Activated gamma-delta T cell (primary cell): ENCODE results near the gene RNF146.
"Not testable (repeated sequence)": the region's sequence is repeated elsewhere in the genome, so short reads cannot be mapped to it uniquely, and the experiment has no call there.

ENCODE experiments used
- DNase-seq: peaks from one replicate; lab custom pipeline; 2025; lab: John Stamatoyannopoulos, UW

The RNF146 gene

GRCh38 chr6:127282184-127282583 is 15.5 kb downstream of the RNF146 start:
- DNase-seq: no peak

GRCh38 chr6:127288705-127289104 is 22.0 kb downstream of the RNF146 start:
- no peak for DNase-seq

GRCh38 chr6:127289934-127290333 is 23.3 kb downstream of the RNF146 start:
- no peak for DNase-seq

- no peak for DNase-seq
Measured at GRCh38 chr6:127290391-127291265, 24.0 kb downstream of the RNF146 start.

- no peak for DNase-seq
Measured at GRCh38 chr6:127291495-127291894, 24.8 kb downstream of the RNF146 start.

- DNase-seq: no peak
Measured at GRCh38 chr6:127297502-127298070, 30.9 kb downstream of the RNF146 start.

GRCh38 chr6:127298475-127298874 is 31.8 kb downstream of the RNF146 start:
- DNase-seq: no peak

- no peak for DNase-seq
Measured at GRCh38 chr6:127299522-127300240, 33.0 kb downstream of the RNF146 start.

GRCh38 chr6:127300411-127300810 is 33.7 kb downstream of the RNF146 start:
- DNase-seq: no peak

GRCh38 chr6:127301199-127301700 is 34.6 kb downstream of the RNF146 start:
- DNase-seq: no peak

GRCh38 chr6:127302728-127303660 is 36.3 kb downstream of the RNF146 start:
- DNase-seq: no peak

- no peak for DNase-seq
Measured at GRCh38 chr6:127303917-127304316, 37.3 kb downstream of the RNF146 start.

GRCh38 chr6:127305741-127306140 is 39.1 kb downstream of the RNF146 start:
- no peak for DNase-seq

GRCh38 chr6:127317388-127318128 is 50.9 kb downstream of the RNF146 start:
- DNase-seq: no peak

GRCh38 chr6:127319686-127320085 is 53.0 kb downstream of the RNF146 start:
- no peak for DNase-seq

GRCh38 chr6:127328043-127328609 is 61.5 kb downstream of the RNF146 start:
- no peak for DNase-seq

- DNase-seq: not testable (repeated sequence)
Measured at GRCh38 chr6:127331256-127331655, 64.6 kb downstream of the RNF146 start.

- DNase-seq: no peak
Measured at GRCh38 chr6:127332383-127332961, 65.8 kb downstream of the RNF146 start.
